H1 (cell line): ENCODE results near the gene TAS1R3. TPM values are rescaled to one million over a fixed set of nuclear protein-coding genes. Genes with fewer than 3 reads are reported as not detected.
A peak's percentile ranks its signal among the peaks of the same experiment; 100 is the strongest.

Source experiments
- CTCF ChIA-PET: fragments of 300-600 bp; sonication (Branson Sonifier 250); formaldehyde crosslinking; loops from one replicate; lab custom pipeline; 2021; ENCODE audit not compliant: partially characterized antibody; lab: Charles Lee
- POLR2A ChIA-PET: fragments of 300-600 bp; sonication (Branson Sonifier 250); formaldehyde crosslinking; loops from one replicate; lab custom pipeline; 2021; ENCODE audit warnings: inconsistent platforms; ENCODE audit not compliant: partially characterized antibody; lab: Charles Lee
- DNase-seq, 2 experiments: peaks; one replicate each; pipeline versions ENCODE4 v3.0.0 to v3.0.0-alpha.2; 2010 to 2022; ENCODE audit warnings: low spot score in 2 of 2, low read depth in 1 of 2, mixed read lengths in 1 of 2
- FAIRE-seq: peaks from 2 replicates; lab custom pipeline; 2011; peaks lifted over from hg19 to GRCh38; lab: Jason Lieb, UNC
- H2AFZ ChIP-seq: 2 replicates; pipeline ENCODE4 v1.8.1; 2012; ENCODE audit warnings: low read length, inconsistent platforms
- H2AK5ac ChIP-seq: 2 replicates; pipeline ENCODE4 v1.6.1; 2013; ENCODE audit warnings: low read depth, low read length
- H2BK120ac ChIP-seq: replicated peaks from 2 replicates; pipeline ENCODE3; 2013; ENCODE audit warnings: low read depth, low read length, inconsistent platforms
- H2BK12ac ChIP-seq: 2 replicates; pipeline ENCODE4 v1.6.1; 2013; ENCODE audit warnings: low read depth, low read length
- H2BK15ac ChIP-seq: 2 replicates; pipeline ENCODE4 v1.6.1; 2013; ENCODE audit warnings: low read length
- H2BK20ac ChIP-seq: 2 replicates; pipeline ENCODE4 v1.6.1; 2013; ENCODE audit warnings: low read length
- H2BK5ac ChIP-seq: 2 replicates; pipeline ENCODE4 v1.6.1; 2013; ENCODE audit warnings: low read depth, low read length
- H3K14ac ChIP-seq: 2 replicates; pipeline ENCODE4 v1.6.1; 2013; ENCODE audit warnings: inconsistent platforms; ENCODE audit not compliant: insufficient read length
- H3K18ac ChIP-seq: 2 replicates; pipeline ENCODE4 v1.6.1; 2013; ENCODE audit warnings: low read length; ENCODE audit errors: extremely low read depth
- H3K23ac ChIP-seq: 2 replicates; pipeline ENCODE4 v1.6.1; 2013; ENCODE audit warnings: inconsistent platforms; ENCODE audit not compliant: insufficient read length
- H3K23me2 ChIP-seq: 2 replicates; pipeline ENCODE4 v1.6.1; 2013; ENCODE audit warnings: low read depth, low read length
- H3K27ac ChIP-seq: 2 replicates; pipeline ENCODE4 v1.6.1; 2011; ENCODE audit warnings: low read depth, low read length, inconsistent platforms
- H3K27me3 ChIP-seq, 4 experiments: replicated peaks in 1 of 4; 1 replicate in 1 of 4; 2 replicates in 3 of 4; pipeline versions ENCODE4 v1.6.1 to v1.8.1; 2011 to 2013; ENCODE audit warnings: low read length in 3 of 4, mild to moderate bottlenecking in 3 of 4, inconsistent platforms in 2 of 4, mixed read lengths in 2 of 4, moderate library complexity in 1 of 4; ENCODE audit not compliant: control insufficient read depth in 3 of 4, insufficient read depth in 3 of 4; ENCODE audit errors: extremely low read depth in 1 of 4
- H3K36me3 ChIP-seq, 4 experiments: 2 replicates each; pipeline versions ENCODE4 v1.6.1 to v1.8.1; 2011 to 2013; ENCODE audit warnings: mild to moderate bottlenecking in 4 of 4, low read length in 3 of 4, moderate library complexity in 2 of 4, control low read depth in 1 of 4, inconsistent platforms in 1 of 4; ENCODE audit not compliant: insufficient read depth in 4 of 4, control insufficient read depth in 2 of 4
- H3K4ac ChIP-seq: replicated peaks from 2 replicates; pipeline ENCODE3; 2013; ENCODE audit warnings: low read length, low read depth, mixed read lengths, inconsistent platforms; ENCODE audit not compliant: insufficient read length
- H3K4me1 ChIP-seq, 4 experiments: replicated peaks in 1 of 4; 1 replicate in 1 of 4; 2 replicates in 3 of 4; pipeline versions ENCODE4 v1.6.1 to v1.8.1; 2011 to 2013; ENCODE audit warnings: low read length in 3 of 4, inconsistent platforms in 2 of 4, mixed read lengths in 1 of 4; ENCODE audit not compliant: insufficient read depth in 4 of 4, control insufficient read depth in 3 of 4
- H3K4me2 ChIP-seq, 2 experiments: 2 replicates each; pipeline versions ENCODE4 v1.6.1 to v1.8.1; 2011 to 2013; ENCODE audit warnings: low read depth in 2 of 2, low read length in 2 of 2, control low read depth in 1 of 2, inconsistent platforms in 1 of 2, mild to moderate bottlenecking in 1 of 2; ENCODE audit not compliant: insufficient read depth in 1 of 2
- H3K4me3 ChIP-seq, 4 experiments: fragments of 200-600, 300-600 bp in 1 of 4; sonication (generic), shearing (Covaris generic), sonication (Bioruptor Twin) in 1 of 4; 2 replicates each; pipeline versions ENCODE4 v1.5.1 to v1.8.1; 2011 to 2016; ENCODE audit warnings: low read length in 4 of 4, low read depth in 3 of 4, control low read depth in 2 of 4, inconsistent platforms in 2 of 4, mild to moderate bottlenecking in 2 of 4, mixed read lengths in 1 of 4, moderate library complexity in 1 of 4; ENCODE audit not compliant: insufficient read depth in 2 of 4; ENCODE audit errors: extremely low read depth in 1 of 4
- H3K56ac ChIP-seq: replicated peaks from 2 replicates; pipeline ENCODE3; 2013; ENCODE audit warnings: low read depth, mild to moderate bottlenecking, mixed read lengths, low read length, inconsistent platforms; ENCODE audit not compliant: insufficient read length
- H3K79me1 ChIP-seq: 2 replicates; pipeline ENCODE4 v1.6.1; 2013; ENCODE audit warnings: low read depth, low read length, control low read depth
- H3K79me2 ChIP-seq, 2 experiments: 2 replicates each; pipeline versions ENCODE4 v1.6.1 to v1.8.1; 2012 to 2013; ENCODE audit warnings: low read length in 2 of 2, mild to moderate bottlenecking in 2 of 2, inconsistent platforms in 1 of 2; ENCODE audit not compliant: insufficient read depth in 2 of 2, control insufficient read depth in 1 of 2
- H3K9ac ChIP-seq, 4 experiments: replicated peaks in 1 of 4; 1 replicate in 1 of 4; 2 replicates in 3 of 4; pipeline versions ENCODE4 v1.6.1 to v1.8.1; 2011 to 2013; ENCODE audit warnings: low read depth in 3 of 4, low read length in 3 of 4, control low read depth in 2 of 4, mild to moderate bottlenecking in 2 of 4, moderate library complexity in 2 of 4, inconsistent platforms in 1 of 4; ENCODE audit errors: extremely low read depth in 1 of 4
- H3K9me3 ChIP-seq, 2 experiments: 2 replicates each; pipeline versions ENCODE4 v1.6.1 to v1.8.1; 2012 to 2013; ENCODE audit warnings: mild to moderate bottlenecking in 2 of 2, moderate library complexity in 2 of 2, control low read depth in 1 of 2, inconsistent platforms in 1 of 2, low read depth in 1 of 2, low read length in 1 of 2, mixed read lengths in 1 of 2; ENCODE audit not compliant: insufficient read depth in 2 of 2
- H4K20me1 ChIP-seq, 2 experiments: replicated peaks in 1 of 2; 2 replicates each; pipeline versions ENCODE3 to v1.8.1; 2011 to 2013; ENCODE audit warnings: inconsistent platforms in 2 of 2, low read length in 2 of 2, mild to moderate bottlenecking in 1 of 2; ENCODE audit not compliant: insufficient read depth in 2 of 2, control insufficient read depth in 1 of 2
- H4K5ac ChIP-seq: 2 replicates; pipeline ENCODE4 v1.6.1; 2013; ENCODE audit warnings: low read length, low read depth, mixed read lengths, inconsistent platforms; ENCODE audit not compliant: insufficient read length
- H4K8ac ChIP-seq: 2 replicates; pipeline ENCODE4 v1.8.0; 2013; ENCODE audit warnings: mild to moderate bottlenecking, moderate library complexity, low read length, inconsistent platforms; ENCODE audit not compliant: insufficient read depth; ENCODE audit errors: extremely low read depth
- H4K91ac ChIP-seq: replicated peaks from 2 replicates; pipeline ENCODE3; 2013; ENCODE audit warnings: low read length, mixed read lengths, inconsistent platforms; ENCODE audit not compliant: insufficient read length
- BACH1 ChIP-seq: IDR thresholded peaks from 2 replicates; pipeline ENCODE4 v1.6.1; 2012; ENCODE audit warnings: low read length, improper control_type of control experiment
- CEBPB ChIP-seq: IDR thresholded peaks from 2 replicates; pipeline ENCODE4 v1.6.1; 2012; ENCODE audit warnings: low read depth, low read length
- HDAC6 ChIP-seq: IDR thresholded peaks from one replicate; pipeline ENCODE4 v1.7.1; 2012; ENCODE audit warnings: low read depth, mild to moderate bottlenecking, inconsistent platforms, low read length, moderate library complexity
- JUND ChIP-seq: IDR thresholded peaks from 2 replicates; pipeline ENCODE4 v1.6.1; 2011; ENCODE audit warnings: mild to moderate bottlenecking, improper control_type of control experiment, low read length
- NRF1 ChIP-seq: IDR thresholded peaks from 2 replicates; pipeline ENCODE4 v1.6.1; 2011; ENCODE audit warnings: mild to moderate bottlenecking, low read depth, low read length, improper control_type of control experiment
- PHF8 ChIP-seq: fragments of 200-600 bp; sonication (generic); conservative IDR thresholded peaks from 2 replicates; pipeline ENCODE4 v1.7.1; 2012; ENCODE audit warnings: low read depth, mild to moderate bottlenecking, inconsistent platforms, low read length, moderate library complexity
- SAP30 ChIP-seq: fragments of 300-600 bp; sonication (generic); IDR thresholded peaks from 2 replicates; pipeline ENCODE4 v1.7.1; 2012; ENCODE audit warnings: low read length, moderate library complexity, mild to moderate bottlenecking, inconsistent platforms; ENCODE audit not compliant: insufficient read depth, insufficient replicate concordance
- WGBS, 2 experiments: shearing (Covaris generic) in 1 of 2; methylation state at CpG; one replicate each; pipeline versions ENCODE4 v1.1.6 to v1.1.7; 2013 to 2015; ENCODE audit warnings: low lambda C conversion rate in 2 of 2, mixed read lengths in 2 of 2, inconsistent platforms in 1 of 2, low coverage in 1 of 2, missing lambda C conversion rate in 1 of 2; ENCODE audit not compliant: insufficient replicate concordance in 2 of 2, insufficient coverage in 1 of 2, insufficient read length in 1 of 2; ENCODE audit errors: extremely low coverage in 1 of 2, missing lambda C conversion rate in 1 of 2; 5-methylcytosine and 5-hydroxymethylcytosine counted together
- polyA plus RNA-seq, 7 experiments: library from polyadenylated mRNA; depleted of rRNA in 3 of 7; stranded (reverse) in 5 of 7; unstranded in 2 of 7; fragments of >200 nt in 5 of 7; fragments of 200-250 nt in 2 of 7; gene quantifications; 1 replicate in 5 of 7; 2 replicates in 1 of 7; 4 replicates in 1 of 7; pipeline versions ENCODE4 v1.2.1 to v1.2.3, GENCODE V29; 2011 to 2013; ENCODE audit warnings: missing spikeins in 2 of 7, mixed read lengths in 2 of 7
- total RNA-seq: library from RNA; stranded (reverse); fragmentation: NEBNext Ultra II Directional; extraction: Animal tissue kit (Norgen Biotek cat#: 25700); gene quantifications from 2 replicates; pipeline ENCODE4 v1.2.1, GENCODE V29; 2021
- TF ChIP-seq, protein P1 (sequence below): IDR thresholded peaks from 2 replicates; pipeline ENCODE4 v1.6.1; 2012; ENCODE audit warnings: inconsistent platforms

TAS1R3 gene
- total and polyA plus RNA-seq, 2 of the 8 experiments (the other 6 are each of a cell fraction or from before 2014, with no cell fraction given) = 0.03 to 0.19 TPM

DNA sequence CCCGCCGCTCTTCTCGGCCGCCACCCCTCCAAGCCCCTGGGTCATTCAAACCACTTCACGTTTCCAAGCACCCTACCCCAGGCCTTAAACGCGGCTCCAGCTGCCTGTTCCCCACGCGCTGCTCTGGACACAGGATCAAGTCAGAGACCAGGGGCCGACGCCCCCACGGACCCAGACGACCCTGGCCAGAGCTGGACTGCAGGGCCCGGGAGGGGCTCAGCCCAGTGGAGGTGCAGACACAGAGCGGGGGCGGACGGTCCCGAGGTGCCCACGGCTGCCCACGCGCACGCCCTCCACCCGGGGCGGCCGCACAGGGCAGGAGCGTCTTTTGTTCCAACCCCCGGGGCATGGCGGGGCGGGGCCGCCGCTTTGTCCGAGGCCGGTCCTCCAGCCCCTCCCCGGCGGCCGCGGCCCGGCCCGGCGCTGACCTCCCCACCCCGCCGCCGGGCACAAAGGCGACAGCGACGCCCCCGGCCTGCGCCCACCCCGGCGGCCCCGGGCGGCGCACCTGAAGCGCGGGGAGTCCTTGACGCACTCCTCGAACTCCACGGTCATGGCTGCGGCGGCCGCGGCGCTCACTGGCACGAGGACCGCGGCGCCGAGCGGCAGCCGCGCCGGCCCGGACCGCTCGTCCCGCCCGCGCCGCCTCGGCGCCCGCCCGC lies 23.7 kb upstream of the TAS1R3 start:
- Histone ChIP-seq H3K36me3 (peaks cover 3 to 18% (median 11%) of the 10 kb centered on the region in 4 experiments; a peak in 7 of 8 replicates), H4K20me1 (peaks cover 2 to 29% of the 10 kb centered on the region in 2 experiments), H3K9ac (peak overlapping the region in 3 of 4 experiments; percentile 1 to 63 (median 25); a peak in 3 of 7 replicates), H3K79me2 (peaks cover 0 to 6% of the 10 kb centered on the region in 2 experiments; a peak in 1 of 4 replicates), H3K4me2 (peak overlapping the region; percentile 66 to 95), H2AFZ (no peak overlapping the region), H3K56ac (no peak overlapping the region), H3K9me3 (no peaks in the 10 kb centered on the region), H4K5ac (no peak overlapping the region), H3K4me1 (peaks cover 0 to 40% (median 31%) of the 10 kb centered on the region in 4 experiments; a peak in 6 of 7 replicates), H2AK5ac (no peak overlapping the region), H3K4me3 (peak overlapping the region; percentile 65 to 91 (median 76)), H3K14ac (no peak overlapping the region), H3K27ac (no peak overlapping the region; the same call in 1 of the 2 replicates), H2BK12ac (no peak overlapping the region), H3K4ac (no peak overlapping the region), H3K23me2 (peaks cover 21% of the 10 kb centered on the region; the same call in 1 of the 2 replicates), H2BK120ac (no peak overlapping the region), H3K79me1 (peaks cover 4% of the 10 kb centered on the region; the same call in 1 of the 2 replicates), H3K27me3 (peaks cover 0 to 4% (median 1%) of the 10 kb centered on the region in 4 experiments; a peak in 1 of 7 replicates), H2BK20ac (no peak overlapping the region), H3K23ac (no peak overlapping the region), H2BK5ac (no peak overlapping the region), H3K18ac (no peak overlapping the region; the same call in 1 of the 2 replicates), H2BK15ac (no peak overlapping the region), H4K8ac (no peak overlapping the region; the same call in 1 of the 2 replicates), H4K91ac (peak overlapping the region; percentile 34)
- ChIA-PET POLR2A (interaction anchor here (1.1 kb wide), 1 partner anchor 27 kb away, joined by 5 read pairs; no protein-coding TSS in a partner anchor), CTCF (interaction anchor here (0.7 to 1.0 kb wide), 3 partner anchors 8 to 17 kb away, joined by 3 to 4 read pairs (median 3); no protein-coding TSS in a partner anchor)
- FAIRE-seq = no peak
- TF ChIP-seq SAP30 = no peak
- TF ChIP-seq JUND = no peak
- TF ChIP-seq BACH1 = peak; percentile 45; the same call in 1 of the 2 replicates
- no peak for TF ChIP-seq HDAC6
- no peak for TF ChIP-seq NRF1
- no peak for TF ChIP-seq CEBPB
- TF ChIP-seq PHF8 = peak; percentile 10; the same call in 1 of the 2 replicates
- TF ChIP-seq, protein P1, sequence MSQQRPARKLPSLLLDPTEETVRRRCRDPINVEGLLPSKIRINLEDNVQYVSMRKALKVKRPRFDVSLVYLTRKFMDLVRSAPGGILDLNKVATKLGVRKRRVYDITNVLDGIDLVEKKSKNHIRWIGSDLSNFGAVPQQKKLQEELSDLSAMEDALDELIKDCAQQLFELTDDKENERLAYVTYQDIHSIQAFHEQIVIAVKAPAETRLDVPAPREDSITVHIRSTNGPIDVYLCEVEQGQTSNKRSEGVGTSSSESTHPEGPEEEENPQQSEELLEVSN = 0 out of 2 replicates have a peak, but pooled peaks have one; percentile 9
- no peak for DNase-seq
- 14% methylated on average over 26 of the region's 83 CpGs; no CpG with 5 or more reads in 1 of the 2 experiments for WGBS, 2 experiments
